Measurements from ENCODE around the gene PLEKHG4B. TPM values are rescaled to one million over a fixed set of nuclear protein-coding genes. Genes with fewer than 3 reads are reported as not detected.
A peak's percentile ranks its signal among the peaks of the same experiment; 100 is the strongest.

PLEKHG4B gene
- total RNA-seq, 2 donors from 2014 or later, result 0.03 to 0.06 TPM

DNA sequence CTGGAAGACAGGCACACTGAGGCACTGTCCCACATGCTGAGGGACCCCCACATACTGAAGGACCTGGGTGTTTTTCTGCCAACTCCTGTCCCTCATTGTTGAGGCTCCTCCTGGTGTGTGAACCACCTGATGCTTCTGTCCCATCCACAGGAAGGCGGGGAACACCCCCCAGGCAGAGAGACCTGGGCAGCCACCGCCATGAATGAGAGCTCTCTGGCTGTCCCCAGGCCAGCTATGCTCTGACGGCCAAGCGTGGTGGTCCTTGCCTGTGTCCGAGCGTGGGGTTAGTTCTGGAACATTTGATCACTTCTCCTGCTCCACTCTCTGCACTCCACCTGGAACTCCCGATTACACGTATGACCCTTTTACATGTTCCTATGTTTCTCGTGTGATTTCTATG lies 87.4 kb downstream of the PLEKHG4B start:
- intact Hi-C loops (cut with DNase I), result no loop called here
- DNase-seq (no peak), ATAC-seq (no peak)

DNA sequence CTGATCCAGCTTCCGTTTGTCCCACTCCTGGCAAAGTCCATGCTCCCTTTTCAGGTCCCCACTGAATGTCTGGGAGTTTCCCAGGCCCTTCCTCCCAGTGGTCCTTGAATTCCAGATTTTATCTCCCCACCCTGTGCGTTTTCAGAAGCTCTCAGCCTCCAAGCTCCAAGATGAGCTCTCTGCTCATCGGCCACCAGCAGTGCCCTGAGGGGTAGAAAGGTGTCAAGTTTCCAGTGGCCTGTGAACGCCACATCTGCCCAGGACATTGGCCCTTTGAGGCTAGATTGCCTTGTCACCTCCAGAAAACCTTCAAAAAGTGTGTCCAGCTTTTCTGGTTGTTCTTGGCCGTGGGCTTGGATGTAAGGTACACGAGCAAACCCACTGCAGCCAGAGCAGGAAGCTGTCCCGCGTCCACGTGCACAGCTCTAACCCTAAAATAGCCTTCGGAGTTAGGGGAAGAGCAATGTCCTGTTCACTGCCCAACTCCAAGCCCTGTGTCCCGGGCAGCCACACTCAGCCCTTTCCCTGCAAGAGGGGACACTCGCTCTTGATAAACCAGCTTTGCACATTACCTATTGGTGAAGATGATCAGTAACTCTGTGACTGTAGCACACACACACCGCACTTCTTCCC lies 88.4 kb downstream of the PLEKHG4B start:
- intact Hi-C loops (cut with DNase I), result no loop called here
- ATAC-seq, result no peak

DNA sequence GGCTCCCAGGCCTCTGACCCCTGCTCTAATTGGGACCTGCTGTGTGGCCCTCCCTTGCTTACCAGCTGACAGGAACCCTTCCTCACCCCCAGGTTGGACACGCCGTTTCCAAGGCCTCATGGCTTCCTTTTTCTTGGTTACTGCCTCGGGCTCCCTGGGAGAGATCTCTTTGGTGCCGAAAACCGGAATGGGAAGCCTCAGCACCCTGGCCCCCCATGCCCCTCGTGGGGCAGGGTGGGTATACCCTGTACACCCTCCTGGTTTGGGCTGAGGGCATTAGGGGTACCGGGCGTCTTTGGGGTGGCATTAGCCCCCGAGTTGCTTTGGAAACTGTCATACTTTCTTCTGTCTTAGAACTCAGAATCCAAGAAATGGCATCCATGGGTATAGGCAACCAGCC lies 89.2 kb downstream of the PLEKHG4B start:
- no peak for DNase-seq
- peak in 1 of 2 donors; percentile 18 for ATAC-seq
- intact Hi-C loops (cut with DNase I), result no loop called here

More for the DNA sequence above, 88.4 kb downstream of the PLEKHG4B start:
- DNase-seq, result no peak

DNA sequence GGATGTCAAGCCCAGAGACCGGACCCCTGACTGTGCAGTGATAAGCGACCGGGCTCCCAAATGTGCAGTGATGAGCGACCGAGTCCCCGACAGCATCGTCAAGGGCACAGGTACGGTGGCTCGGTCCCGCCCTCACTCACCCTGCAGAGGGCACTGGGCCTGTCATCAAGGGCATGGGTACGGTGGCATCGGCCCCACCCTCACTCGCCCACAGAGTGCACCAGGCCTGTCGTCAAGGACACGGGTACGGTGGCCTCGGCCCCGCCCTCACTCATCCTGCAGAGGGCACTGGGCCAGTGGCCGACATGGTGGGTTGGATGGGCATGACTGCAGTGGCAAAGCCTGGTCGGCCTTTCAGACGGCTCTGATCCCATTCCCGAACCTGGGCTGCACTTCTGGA lies 89.6 kb downstream of the PLEKHG4B start:
- intact Hi-C loops (cut with DNase I), result no loop called here
- DNase-seq, result no peak
- ATAC-seq, result peak in 1 of 2 donors; percentile 30

DNA sequence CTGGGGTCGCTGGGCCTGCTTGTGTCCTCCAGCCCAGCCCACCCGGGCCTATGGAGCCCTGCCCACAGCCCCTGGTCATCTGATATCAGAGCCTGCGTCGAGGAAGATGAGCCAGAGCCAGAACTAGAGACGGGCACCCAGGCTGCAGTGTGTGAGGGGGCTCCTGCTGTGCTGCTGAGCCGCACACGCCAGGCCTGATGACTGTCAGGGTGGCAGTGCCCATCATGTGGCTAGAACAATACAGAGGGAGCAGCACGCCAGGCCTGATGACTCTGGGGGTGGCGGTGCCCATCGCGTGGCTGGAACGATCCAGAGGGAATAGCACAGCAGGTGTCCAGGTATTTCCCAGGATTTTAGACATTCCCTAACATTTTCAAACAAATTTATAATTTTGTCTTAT lies 90.2 kb downstream of the PLEKHG4B start:
- no peak for ATAC-seq
- intact Hi-C loops (cut with DNase I), result no loop called here

DNA sequence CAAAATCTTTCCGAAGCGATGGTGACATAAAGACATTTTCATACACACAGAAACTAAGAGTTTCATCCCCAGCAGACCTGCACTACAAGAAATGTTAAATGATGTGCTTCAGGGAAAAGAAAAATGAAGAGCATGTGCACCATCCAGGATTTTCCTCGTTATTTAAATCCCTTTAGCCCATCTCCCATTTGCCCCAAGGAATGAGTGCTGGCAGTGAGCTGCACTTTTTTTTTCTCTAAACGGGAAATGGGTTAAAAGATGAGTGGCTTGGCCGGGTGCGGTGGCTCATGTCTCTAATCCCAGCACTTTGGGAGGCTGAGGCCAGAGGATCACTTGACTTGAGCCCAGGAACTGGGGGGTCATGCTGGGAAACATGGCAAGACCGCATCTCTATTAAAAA lies 92.5 kb downstream of the PLEKHG4B start:
- peak; percentile 5 for DNase-seq
- intact Hi-C loops (cut with DNase I), result no loop called here
- ATAC-seq, result no peak

More for the DNA sequence above, 90.2 kb downstream of the PLEKHG4B start:
- no peak for DNase-seq

DNA sequence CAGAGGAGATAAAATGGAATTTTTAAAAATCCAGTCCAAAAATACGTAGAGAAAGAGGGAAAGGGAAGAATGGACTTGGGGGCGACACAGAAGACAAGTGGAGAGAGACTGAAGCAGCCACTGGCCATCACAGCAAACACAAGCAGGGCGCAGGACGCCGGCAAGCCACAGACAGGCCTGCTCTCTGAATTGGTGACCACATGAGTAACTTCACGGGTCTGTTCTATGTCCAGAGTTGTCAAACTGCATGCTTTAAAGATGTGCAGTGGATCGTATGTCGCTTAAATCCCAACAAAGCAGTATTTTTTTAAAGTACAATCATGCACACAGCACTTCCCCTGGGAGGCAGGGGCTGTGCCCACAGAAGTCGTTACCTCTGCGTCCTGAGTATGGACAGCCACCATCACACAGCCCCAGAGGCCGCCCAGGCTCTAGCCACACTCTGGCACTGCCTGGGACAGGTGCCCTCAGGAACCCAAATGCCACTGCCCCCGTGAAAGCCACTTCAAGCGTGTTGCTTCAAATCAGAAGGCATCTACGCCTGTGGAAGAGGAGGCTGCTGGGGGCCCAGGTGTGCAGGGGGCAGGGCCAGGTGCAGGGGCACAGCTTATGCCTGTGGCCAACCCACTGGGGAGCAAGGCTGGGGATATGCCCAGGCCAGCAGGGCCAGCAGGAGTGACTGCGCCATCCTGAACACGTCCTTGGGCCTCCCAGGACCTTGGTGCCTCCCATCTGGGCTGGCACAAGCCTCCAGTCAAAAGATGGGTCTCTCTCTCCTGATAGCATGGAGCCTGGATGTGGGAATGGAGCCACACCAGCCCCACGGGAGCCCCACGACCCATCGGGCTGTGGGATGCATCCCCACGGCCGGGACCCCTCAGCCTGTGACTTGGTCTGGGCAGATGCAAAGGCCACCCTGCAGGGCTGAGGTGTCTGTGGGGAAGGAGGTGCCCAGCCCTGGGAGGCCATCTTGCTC lies 93.4 kb downstream of the PLEKHG4B start:
- ATAC-seq (no peak), DNase-seq (peak; percentile 21)
- intact Hi-C loops (cut with DNase I), result no loop called here

DNA sequence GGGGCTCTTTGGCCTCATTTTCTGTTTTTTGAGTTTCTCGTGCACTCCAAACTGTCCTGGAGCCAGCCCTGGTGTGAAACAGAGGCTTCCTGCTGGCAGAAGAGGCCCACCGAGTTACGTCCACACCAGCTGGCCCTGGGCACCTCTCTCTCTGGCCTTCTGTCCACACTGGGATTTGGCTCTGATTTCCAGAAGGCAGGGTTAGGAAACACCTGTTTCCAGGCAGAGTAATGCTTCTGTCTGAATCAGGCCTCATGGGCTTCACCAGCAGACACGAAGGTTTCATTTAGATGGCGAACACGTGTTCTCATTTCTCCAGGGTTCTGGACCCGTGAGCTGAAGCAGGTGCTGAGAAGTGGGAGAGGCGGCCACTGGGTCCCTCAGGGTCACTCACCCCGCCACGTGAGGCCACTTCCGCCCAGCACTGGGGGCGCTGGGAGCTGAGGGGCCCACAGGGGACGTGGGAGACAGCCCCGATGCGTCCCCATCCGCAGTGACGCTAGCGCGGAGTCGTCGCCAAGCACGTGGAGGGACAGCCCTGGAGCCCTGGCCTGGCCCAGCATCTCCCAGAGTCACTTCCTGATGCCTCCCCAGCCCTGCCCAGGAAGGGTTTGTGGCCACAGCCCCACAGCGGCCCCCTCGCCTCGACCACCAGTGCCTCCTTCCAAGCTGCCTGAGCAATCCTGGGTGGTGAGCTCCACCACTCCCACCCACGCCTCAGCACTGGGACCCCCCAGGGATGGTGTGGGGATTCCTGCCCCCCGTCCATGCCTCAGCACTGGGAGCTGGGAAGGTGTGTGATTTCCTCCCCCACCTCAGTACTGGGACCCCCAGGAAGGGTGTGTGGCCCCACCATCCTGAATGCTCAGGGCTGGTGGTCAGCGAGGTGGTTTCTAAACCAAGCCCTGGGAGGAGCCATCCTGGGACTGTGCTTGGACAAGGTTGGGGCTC lies 94.4 kb downstream of the PLEKHG4B start:
- intact Hi-C loops (cut with DNase I), result no loop called here
- DNase-seq, result peak; percentile 13
- no peak for ATAC-seq

DNA sequence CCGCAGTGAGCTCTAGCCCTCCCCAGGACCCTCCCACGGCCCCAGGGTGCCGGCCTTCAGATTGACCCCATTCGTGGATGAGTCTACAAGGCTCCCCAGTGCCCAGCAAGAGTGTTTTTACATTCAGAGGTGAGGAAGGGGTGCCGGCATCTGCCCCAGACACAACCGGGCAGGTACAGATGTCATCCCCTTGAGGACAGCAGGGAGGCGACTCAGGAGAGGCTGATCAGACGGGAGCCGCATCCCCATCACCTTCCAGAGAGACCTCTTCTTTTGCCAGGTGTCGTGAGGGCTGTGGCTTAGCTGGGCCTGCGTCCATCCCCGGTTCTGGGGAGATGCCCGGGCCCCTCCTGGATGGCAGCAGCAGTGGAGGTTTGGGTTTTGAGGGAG lies 95.1 kb downstream of the PLEKHG4B start:
- DNase-seq (peak; percentile 22), ATAC-seq (no peak)
- intact Hi-C loops (cut with DNase I), result no loop called here

DNA sequence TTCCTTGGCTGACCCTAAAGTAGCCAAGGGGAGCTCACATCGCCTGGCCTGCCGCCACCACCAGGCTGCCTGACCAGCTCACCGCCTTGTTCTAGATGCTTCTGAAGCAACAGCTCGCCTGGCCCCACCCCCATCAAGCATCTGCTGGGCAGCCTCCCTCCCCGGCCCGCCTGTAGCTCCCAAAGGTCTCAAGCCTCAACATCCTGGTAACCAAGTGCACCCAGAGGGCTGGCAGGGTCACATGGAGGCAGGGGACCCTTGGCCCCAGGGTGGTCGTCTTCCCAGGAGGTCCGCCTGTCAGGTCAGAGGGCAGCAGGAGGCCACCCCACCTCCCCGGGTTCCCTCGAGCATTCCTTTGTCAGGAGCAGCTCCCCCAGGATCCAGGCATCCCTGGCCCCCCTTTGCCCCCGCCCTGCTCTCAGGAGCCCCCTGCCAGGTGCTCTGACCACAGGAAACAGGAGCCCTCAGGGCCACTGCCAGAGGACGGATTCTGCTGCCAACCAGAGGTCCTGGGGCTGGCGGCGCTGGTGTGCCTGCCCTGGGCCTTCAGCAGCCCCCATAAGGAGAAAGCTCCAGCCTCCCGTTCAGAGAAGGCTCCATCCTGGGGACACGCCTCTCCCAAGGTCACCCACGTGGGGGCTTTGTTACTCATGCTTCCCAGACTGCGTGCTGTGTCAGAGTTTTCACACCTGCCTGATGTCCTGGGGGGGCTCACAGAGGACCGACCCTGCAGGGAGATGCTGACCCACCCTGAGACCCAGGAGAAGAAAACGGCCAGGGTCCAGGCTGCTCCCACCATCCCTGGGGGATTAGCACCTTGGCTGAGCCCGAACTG lies 95.9 kb downstream of the PLEKHG4B start:
- peak; percentile 25 for DNase-seq
- intact Hi-C loops (cut with DNase I), result no loop called here
- no peak for ATAC-seq

DNA sequence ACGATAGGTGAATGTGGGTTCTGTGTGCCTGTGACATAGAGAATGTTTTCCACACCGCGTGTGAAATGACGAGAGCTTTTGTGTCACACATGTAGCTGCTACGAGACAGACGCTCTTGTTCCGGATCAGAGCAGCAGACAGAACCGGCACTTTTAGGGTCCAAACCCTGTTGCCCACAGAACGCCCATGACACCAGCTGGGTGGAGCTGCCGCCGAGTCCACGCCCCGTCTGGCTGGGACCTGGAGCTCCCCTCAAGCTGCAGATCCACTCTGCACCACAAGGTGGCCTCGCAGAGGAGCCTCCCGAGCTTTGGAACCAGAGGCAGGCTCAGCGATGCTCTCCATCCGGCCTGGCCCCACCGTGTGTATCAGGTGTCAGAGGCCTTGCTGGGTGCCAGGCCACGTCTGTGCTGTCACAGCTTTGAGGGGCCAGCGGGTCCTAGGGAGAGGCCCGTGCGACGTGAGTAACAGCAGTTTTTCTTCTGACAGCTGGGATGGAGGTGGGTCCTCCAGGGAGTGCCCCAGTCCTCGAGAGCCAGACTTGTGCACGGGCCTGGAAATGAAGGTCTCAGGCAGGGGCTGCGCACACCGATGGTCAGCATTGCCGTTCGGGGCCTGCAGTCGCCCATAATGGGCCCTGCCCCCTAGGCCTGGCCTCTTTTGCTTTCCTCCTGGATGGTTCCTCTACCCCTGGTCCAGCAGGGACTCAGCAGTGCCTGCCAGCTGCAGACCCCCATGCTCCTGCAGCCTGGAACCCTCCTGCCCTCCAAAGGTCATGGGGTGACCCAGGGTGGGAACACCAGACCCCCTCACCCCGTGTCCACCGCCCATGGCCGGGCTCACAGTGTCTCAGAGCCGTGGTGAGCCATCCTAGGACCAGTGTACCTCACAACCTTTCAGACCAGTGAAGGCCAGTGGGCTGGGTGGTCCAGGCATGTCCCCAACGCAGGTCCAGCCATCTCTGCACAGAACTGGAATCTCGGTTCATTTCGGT lies 96.8 kb downstream of the PLEKHG4B start:
- ATAC-seq, result peak; percentile 71 to 78
- peak; percentile 91 for DNase-seq
- intact Hi-C loops (cut with DNase I), result no loop called here

DNA sequence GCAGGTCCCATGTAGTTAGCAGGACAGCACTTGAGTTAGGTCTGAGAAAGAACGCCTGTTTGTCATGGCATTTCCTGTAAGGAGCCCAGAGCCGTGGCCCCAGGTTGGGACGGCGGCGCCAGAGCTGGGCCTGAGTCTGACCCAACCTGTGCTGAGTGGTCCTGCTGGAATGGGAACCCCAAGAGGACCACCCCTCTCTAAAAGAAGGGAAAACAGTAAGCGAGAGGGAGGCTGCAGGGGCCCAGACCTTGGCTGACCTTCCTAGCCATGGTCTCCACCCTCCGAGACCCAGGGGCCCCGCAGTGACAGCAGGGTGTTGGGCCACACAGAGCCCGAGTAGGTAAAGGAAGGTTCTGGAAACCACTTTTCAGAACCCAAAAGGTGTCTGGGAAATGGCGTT lies 97.5 kb downstream of the PLEKHG4B start:
- DNase-seq (no peak), ATAC-seq (no peak)
- intact Hi-C loops (cut with DNase I), result no loop called here

DNA sequence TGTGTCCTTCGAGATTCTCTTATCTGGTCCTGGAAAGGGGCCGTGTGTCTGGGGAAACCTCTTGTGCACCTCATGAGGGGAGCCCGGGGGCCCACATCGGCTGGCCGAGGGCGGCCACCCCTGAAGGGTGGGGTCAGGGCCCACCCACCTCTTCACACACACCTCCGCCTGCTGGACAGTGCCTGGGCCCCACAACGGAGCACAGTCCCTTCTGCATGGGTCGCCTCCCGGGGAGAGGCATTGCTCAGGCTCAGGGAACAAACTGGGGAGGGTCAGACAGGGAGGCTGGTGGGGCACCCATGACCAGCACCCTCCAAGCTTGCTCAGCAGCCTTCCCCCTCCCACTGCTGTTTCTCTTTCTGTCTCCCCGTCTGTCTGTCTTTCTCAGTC lies 98.0 kb downstream of the PLEKHG4B start:
- DNase-seq (no peak), ATAC-seq (no peak)
- intact Hi-C loops (cut with DNase I), result no loop called here

DNA sequence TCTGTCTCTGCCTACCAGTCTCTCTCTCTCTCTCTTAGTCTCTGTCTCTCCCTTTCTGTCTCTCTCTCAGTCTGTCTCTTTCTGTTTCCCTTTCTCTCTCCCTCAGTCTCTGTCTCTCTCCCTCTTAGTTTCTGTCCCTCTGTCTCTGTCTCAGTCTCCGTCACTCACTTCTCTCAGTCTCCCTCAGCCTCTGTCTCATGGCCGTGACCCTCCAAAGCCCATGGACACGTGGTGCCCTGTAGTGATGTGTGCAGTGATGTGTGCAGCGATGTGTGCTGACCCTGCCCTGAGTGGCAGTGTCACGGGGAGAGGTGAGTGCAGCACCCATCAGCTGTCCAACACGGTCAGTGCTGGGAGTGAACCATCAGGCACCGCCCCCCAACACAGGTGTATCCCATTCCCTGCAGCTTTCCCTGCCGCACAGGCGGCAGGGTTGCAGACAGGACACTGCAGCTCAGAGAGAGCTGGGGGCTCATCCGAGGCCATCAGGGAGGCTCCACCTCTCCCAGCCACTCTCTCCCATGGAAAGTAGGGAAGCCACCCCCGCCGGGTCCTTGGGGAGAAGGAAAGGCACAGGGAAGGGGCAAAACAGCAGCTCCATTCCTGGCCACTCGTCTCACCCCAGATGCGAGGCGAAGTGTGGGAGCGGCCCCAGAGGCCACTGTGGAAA lies 98.5 kb downstream of the PLEKHG4B start:
- ATAC-seq (peak in 1 of 2 donors; percentile 4), DNase-seq (no peak)
- intact Hi-C loops (cut with DNase I), result no loop called here

DNA sequence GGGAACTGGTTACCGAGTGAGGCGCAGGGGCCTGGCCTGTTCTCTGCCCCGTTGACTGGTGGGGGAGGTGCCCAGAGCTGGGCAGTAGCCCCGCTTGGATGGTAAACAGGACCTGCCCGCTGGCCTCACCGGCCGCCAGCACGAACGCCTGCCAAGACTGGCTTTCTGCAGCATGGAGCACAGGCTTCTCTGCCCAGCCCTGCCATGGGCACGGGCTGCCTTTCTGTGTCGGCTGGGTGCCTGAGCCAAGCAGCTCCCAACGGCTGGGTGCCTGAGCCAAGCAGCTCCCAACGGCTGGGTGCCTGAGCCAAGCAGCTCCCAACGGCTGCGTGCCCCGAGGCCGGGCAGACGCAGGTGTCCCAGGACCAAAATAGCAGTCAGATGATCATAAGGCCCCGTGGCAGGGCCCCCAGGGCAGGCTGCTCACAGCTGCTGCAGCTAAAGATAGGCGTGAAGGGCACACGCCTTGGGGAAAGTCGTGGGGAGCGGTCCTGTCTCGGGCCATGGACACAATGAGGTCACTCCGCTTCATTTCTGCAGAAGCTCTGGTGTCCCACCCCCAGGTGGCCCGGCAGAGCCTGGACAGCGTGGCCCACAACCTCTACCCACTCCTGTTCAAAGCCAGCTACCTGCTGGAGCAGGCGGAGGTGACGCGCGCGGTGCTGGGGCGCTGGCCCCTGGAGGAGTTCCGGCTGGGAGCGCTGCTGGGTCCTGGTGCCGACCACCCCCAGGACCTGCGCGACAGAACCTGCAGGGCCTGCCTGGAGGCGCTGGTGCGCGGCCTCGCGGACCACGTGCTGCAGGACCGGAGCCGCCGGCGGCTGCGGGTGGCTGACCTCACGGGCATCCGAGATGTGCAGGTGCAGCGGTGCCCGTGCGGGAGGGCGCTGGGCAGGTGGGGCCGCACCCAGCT lies 99.3 kb downstream of the PLEKHG4B start, which contains the start of gene LRRC14B:
Gene LRRC14B, plus strand, starts transcription at position 460 of the 913 bp plus-strand sequence. Its CDS starts 44 bp downstream, at position 504.
- ATAC-seq (peak; percentile 66 to 73), DNase-seq (peak; percentile 71)
- intact Hi-C loops (cut with DNase I), result no loop called here

All from left cardiac atrium (tissue), 4 donors.